H1 (cell line): ENCODE measurements around the gene RND2. TPM values are rescaled to one million over a fixed set of nuclear protein-coding genes. Genes with fewer than 3 reads are reported as not detected.

Source experiments
- HDAC2 ChIP-seq, 2 experiments: fragments of 300-600 bp in 1 of 2; sonication (generic) in 1 of 2; IDR thresholded peaks; 2 replicates each; pipeline ENCODE4 v1.6.1; 2011 to 2012; ENCODE audit warnings: low read depth in 2 of 2, low read length in 2 of 2, mild to moderate bottlenecking in 2 of 2, moderate library complexity in 2 of 2, borderline replicate concordance in 1 of 2, inconsistent platforms in 1 of 2
- HDAC6 ChIP-seq: IDR thresholded peaks from one replicate; pipeline ENCODE4 v1.7.1; 2012; ENCODE audit warnings: low read depth, mild to moderate bottlenecking, inconsistent platforms, low read length, moderate library complexity
- JUND ChIP-seq: IDR thresholded peaks from 2 replicates; pipeline ENCODE4 v1.6.1; 2011; ENCODE audit warnings: mild to moderate bottlenecking, improper control_type of control experiment, low read length
- PHF8 ChIP-seq: fragments of 200-600 bp; sonication (generic); conservative IDR thresholded peaks from 2 replicates; pipeline ENCODE4 v1.7.1; 2012; ENCODE audit warnings: low read depth, mild to moderate bottlenecking, inconsistent platforms, low read length, moderate library complexity
- RAD21 ChIP-seq, 2 experiments: IDR thresholded peaks in 1 of 2; conservative IDR thresholded peaks in 1 of 2; 2 replicates each; pipeline ENCODE4 v1.6.1; 2011; ENCODE audit warnings: low read depth in 2 of 2, low read length in 2 of 2, improper control_type of control experiment in 1 of 2, inconsistent platforms in 1 of 2, mild to moderate bottlenecking in 1 of 2, moderate library complexity in 1 of 2
- RBBP5 ChIP-seq: IDR thresholded peaks from 2 replicates; pipeline ENCODE4 v1.7.1; 2012; ENCODE audit warnings: low read depth, mild to moderate bottlenecking, inconsistent platforms, low read length, moderate library complexity, borderline replicate concordance
- TAF1 ChIP-seq: IDR thresholded peaks from 2 replicates; pipeline ENCODE4 v1.6.1; 2011; ENCODE audit warnings: mild to moderate bottlenecking, low read depth, low read length
- TBP ChIP-seq: IDR thresholded peaks from 2 replicates; pipeline ENCODE4 v1.6.1; 2011; ENCODE audit warnings: low read depth, low read length, improper control_type of control experiment
- TEAD4 ChIP-seq: IDR thresholded peaks from 2 replicates; pipeline ENCODE4 v1.6.1; 2012; ENCODE audit warnings: low read depth, low read length, inconsistent platforms, mixed read lengths
- polyA plus RNA-seq, 7 experiments: library from polyadenylated mRNA; depleted of rRNA in 3 of 7; stranded (reverse) in 5 of 7; unstranded in 2 of 7; fragments of >200 nt in 5 of 7; fragments of 200-250 nt in 2 of 7; gene quantifications; 1 replicate in 5 of 7; 2 replicates in 1 of 7; 4 replicates in 1 of 7; pipeline versions ENCODE4 v1.2.1 to v1.2.3, GENCODE V29; 2011 to 2013; ENCODE audit warnings: missing spikeins in 2 of 7, mixed read lengths in 2 of 7
- total RNA-seq: library from RNA; stranded (reverse); fragmentation: NEBNext Ultra II Directional; extraction: Animal tissue kit (Norgen Biotek cat#: 25700); gene quantifications from 2 replicates; pipeline ENCODE4 v1.2.1, GENCODE V29; 2021
- TF ChIP-seq, protein P1 (sequence below): fragments of 300-600 bp; sonication (generic); IDR thresholded peaks from 2 replicates; pipeline ENCODE4 v1.7.1; 2012; ENCODE audit warnings: low read length, moderate library complexity, mild to moderate bottlenecking, inconsistent platforms; ENCODE audit not compliant: insufficient replicate concordance

RND2 gene
- total and polyA plus RNA-seq, 2 of the 8 experiments (the other 6 are each of a cell fraction or from before 2014, with no cell fraction given): 51.3 to 61.4 TPM

DNA sequence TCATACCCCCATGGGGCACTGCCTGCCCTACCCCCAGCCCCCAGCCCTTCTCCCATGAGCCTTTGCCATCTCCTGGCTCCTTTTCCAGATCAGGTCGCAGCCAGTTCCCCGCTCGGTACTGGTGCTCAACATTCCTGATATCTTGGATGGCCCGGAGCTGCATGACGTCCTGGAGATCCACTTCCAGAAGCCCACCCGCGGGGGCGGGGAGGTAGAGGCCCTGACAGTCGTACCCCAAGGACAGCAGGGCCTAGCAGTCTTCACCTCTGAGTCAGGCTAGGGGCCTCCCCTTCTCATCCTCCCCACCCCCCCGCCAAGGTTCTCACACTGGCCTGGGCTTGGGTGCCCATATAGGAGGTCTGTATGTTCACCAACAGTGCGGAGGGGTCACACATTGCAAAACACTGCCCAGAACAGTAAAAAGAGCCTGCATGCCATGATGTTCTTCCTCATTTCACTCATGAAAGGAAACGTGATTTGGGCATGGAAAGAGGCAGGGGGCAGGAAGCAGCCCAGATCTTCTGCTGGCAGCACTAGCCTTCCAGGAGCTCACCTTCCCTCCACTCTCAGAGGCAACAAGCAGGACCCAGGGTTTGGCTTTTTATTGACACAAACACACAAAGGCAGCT lies 10.9 kb upstream of the RND2 start (continued):
- TF ChIP-seq, protein P1, sequence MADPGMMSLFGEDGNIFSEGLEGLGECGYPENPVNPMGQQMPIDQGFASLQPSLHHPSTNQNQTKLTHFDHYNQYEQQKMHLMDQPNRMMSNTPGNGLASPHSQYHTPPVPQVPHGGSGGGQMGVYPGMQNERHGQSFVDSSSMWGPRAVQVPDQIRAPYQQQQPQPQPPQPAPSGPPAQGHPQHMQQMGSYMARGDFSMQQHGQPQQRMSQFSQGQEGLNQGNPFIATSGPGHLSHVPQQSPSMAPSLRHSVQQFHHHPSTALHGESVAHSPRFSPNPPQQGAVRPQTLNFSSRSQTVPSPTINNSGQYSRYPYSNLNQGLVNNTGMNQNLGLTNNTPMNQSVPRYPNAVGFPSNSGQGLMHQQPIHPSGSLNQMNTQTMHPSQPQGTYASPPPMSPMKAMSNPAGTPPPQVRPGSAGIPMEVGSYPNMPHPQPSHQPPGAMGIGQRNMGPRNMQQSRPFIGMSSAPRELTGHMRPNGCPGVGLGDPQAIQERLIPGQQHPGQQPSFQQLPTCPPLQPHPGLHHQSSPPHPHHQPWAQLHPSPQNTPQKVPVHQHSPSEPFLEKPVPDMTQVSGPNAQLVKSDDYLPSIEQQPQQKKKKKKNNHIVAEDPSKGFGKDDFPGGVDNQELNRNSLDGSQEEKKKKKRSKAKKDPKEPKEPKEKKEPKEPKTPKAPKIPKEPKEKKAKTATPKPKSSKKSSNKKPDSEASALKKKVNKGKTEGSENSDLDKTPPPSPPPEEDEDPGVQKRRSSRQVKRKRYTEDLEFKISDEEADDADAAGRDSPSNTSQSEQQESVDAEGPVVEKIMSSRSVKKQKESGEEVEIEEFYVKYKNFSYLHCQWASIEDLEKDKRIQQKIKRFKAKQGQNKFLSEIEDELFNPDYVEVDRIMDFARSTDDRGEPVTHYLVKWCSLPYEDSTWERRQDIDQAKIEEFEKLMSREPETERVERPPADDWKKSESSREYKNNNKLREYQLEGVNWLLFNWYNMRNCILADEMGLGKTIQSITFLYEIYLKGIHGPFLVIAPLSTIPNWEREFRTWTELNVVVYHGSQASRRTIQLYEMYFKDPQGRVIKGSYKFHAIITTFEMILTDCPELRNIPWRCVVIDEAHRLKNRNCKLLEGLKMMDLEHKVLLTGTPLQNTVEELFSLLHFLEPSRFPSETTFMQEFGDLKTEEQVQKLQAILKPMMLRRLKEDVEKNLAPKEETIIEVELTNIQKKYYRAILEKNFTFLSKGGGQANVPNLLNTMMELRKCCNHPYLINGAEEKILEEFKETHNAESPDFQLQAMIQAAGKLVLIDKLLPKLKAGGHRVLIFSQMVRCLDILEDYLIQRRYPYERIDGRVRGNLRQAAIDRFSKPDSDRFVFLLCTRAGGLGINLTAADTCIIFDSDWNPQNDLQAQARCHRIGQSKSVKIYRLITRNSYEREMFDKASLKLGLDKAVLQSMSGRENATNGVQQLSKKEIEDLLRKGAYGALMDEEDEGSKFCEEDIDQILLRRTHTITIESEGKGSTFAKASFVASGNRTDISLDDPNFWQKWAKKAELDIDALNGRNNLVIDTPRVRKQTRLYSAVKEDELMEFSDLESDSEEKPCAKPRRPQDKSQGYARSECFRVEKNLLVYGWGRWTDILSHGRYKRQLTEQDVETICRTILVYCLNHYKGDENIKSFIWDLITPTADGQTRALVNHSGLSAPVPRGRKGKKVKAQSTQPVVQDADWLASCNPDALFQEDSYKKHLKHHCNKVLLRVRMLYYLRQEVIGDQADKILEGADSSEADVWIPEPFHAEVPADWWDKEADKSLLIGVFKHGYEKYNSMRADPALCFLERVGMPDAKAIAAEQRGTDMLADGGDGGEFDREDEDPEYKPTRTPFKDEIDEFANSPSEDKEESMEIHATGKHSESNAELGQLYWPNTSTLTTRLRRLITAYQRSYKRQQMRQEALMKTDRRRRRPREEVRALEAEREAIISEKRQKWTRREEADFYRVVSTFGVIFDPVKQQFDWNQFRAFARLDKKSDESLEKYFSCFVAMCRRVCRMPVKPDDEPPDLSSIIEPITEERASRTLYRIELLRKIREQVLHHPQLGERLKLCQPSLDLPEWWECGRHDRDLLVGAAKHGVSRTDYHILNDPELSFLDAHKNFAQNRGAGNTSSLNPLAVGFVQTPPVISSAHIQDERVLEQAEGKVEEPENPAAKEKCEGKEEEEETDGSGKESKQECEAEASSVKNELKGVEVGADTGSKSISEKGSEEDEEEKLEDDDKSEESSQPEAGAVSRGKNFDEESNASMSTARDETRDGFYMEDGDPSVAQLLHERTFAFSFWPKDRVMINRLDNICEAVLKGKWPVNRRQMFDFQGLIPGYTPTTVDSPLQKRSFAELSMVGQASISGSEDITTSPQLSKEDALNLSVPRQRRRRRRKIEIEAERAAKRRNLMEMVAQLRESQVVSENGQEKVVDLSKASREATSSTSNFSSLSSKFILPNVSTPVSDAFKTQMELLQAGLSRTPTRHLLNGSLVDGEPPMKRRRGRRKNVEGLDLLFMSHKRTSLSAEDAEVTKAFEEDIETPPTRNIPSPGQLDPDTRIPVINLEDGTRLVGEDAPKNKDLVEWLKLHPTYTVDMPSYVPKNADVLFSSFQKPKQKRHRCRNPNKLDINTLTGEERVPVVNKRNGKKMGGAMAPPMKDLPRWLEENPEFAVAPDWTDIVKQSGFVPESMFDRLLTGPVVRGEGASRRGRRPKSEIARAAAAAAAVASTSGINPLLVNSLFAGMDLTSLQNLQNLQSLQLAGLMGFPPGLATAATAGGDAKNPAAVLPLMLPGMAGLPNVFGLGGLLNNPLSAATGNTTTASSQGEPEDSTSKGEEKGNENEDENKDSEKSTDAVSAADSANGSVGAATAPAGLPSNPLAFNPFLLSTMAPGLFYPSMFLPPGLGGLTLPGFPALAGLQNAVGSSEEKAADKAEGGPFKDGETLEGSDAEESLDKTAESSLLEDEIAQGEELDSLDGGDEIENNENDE: no peak
- no peak for TF ChIP-seq JUND
- TF ChIP-seq HDAC2 (IDR thresholded peaks at IDR 0.05; ENCODE audit: borderline replicate concordance in 1 of 2, low read depth in 2 of 2, low read length in 2 of 2): no peak
- TF ChIP-seq TAF1: no peak
- no peak for TF ChIP-seq PHF8
- no peak for TF ChIP-seq TBP
- no peak for TF ChIP-seq TEAD4
- no peak for TF ChIP-seq RAD21 (IDR thresholded peaks at IDR 0.05 in 1 of 2, conservative IDR thresholded peaks at IDR 0.05 in 1 of 2; ENCODE audit: low read depth in 2 of 2, low read length in 2 of 2)
- TF ChIP-seq HDAC6: no peak
- no peak for TF ChIP-seq RBBP5
